ENCODE measurements around the gene THSD4.
"Not testable (repeated sequence)": the region's sequence is repeated elsewhere in the genome, so short reads cannot be mapped to it uniquely, and the experiment has no call there.

The THSD4 gene

GRCh38 chr15:71202712-71203111 is 87.4 kb downstream of the THSD4 start:
- TF ChIP-seq ZFX (IDR thresholded peaks at IDR 0.05) (no peak), CTCF (conservative IDR thresholded peaks at IDR 0.05) (no peak)
- H3K27ac ChIP-seq, result no peak overlapping the region

- TF ChIP-seq ZFX (IDR thresholded peaks at IDR 0.05) (no peak), CTCF (conservative IDR thresholded peaks at IDR 0.05) (no peak)
- H3K27ac ChIP-seq, result no peak overlapping the region
Observed at GRCh38 chr15:71203586-71204474, 88.6 kb downstream of the THSD4 start.

GRCh38 chr15:71207141-71207540 is 91.9 kb downstream of the THSD4 start:
- TF ChIP-seq CTCF (conservative IDR thresholded peaks at IDR 0.05), result no peak
- no peak for TF ChIP-seq ZFX (IDR thresholded peaks at IDR 0.05)
- H3K27ac ChIP-seq, result no peak overlapping the region

- TF ChIP-seq ZFX (IDR thresholded peaks at IDR 0.05) (no peak), CTCF (conservative IDR thresholded peaks at IDR 0.05) (no peak)
- H3K27ac ChIP-seq, result no peak overlapping the region
Observed at GRCh38 chr15:71212146-71212545, 96.9 kb downstream of the THSD4 start.

GRCh38 chr15:71213943-71214342 is 98.7 kb downstream of the THSD4 start:
- H3K27ac ChIP-seq, result not testable (repeated sequence)

GRCh38 chr15:71215126-71215894 is 100.0 kb downstream of the THSD4 start:
- TF ChIP-seq ZFX (IDR thresholded peaks at IDR 0.05) (no peak), CTCF (conservative IDR thresholded peaks at IDR 0.05) (no peak)
- no peak overlapping the region for H3K27ac ChIP-seq

- peak overlapping the region; percentile 36 for H3K27ac ChIP-seq
- TF ChIP-seq CTCF (conservative IDR thresholded peaks at IDR 0.05) (no peak), ZFX (IDR thresholded peaks at IDR 0.05) (no peak)
Observed at GRCh38 chr15:71218272-71218805, 103.1 kb downstream of the THSD4 start.

All from C4-2B (cell line).